Forelimb muscle (tissue), 1 donor: ENCODE data around the gene GMDS. TPM values are rescaled to one million over a fixed set of nuclear protein-coding genes. Genes with fewer than 3 reads are reported as not detected.

Experiments
- DNase-seq: peaks from one replicate; pipeline ENCODE4 v3.0.0-alpha.2; 2013; ENCODE audit warnings: low read depth
- polyA plus RNA-seq: library from polyadenylated mRNA; unstranded; fragments of 120-200 nt; gene quantifications from one replicate; pipeline ENCODE4 v1.2.1, GENCODE V29; 2013; ENCODE audit not compliant: insufficient read length

GMDS gene
- polyA plus RNA-seq, 1 donor = 10.4 TPM

GRCh38 chr6:2205396-2205795 lies 40.0 kb downstream of the GMDS start:
- no peak for DNase-seq

- DNase-seq = no peak
Measured at GRCh38 chr6:2204272-2204671, 41.1 kb downstream of the GMDS start.

DNA sequence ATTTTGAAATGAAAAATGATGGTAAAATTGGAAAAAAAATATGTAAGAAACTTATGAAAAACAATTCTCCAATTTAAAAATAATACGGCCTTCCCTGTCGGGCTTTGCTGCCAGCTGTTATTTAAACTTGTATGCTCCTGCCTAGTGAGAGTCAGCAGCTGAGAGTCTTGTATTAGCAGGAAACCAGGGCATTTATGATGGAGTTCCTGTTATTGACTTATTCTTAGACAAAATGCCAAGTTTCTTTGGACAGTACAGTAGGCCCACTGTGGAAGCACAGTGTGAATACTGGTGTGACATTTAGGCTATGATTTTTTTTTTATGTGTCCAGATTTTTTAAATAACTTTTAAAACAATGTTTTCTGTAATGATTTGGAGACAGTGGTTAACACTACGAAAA lies 42.1 kb downstream of the GMDS start:
- no peak for DNase-seq

DNA sequence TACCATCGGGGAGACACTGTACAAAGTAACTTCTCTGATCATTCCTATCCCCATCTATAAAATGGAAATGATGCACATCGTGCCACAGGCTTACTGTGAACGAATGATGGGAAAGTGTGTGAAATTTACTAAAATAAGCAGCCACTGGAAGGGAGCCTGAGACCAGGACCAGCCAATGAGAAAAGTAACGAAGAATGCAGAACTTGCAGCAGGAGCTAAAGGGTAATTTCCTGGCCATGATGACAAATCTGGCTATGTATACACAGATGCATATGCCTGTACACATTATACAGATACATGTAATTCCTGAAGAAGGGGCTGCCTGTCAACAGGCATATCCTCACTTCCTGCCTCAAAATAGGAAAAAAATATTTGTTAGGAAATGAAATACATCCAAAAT lies 47.4 kb downstream of the GMDS start:
- DNase-seq = no peak

- DNase-seq = no peak
Measured at GRCh38 chr6:2197177-2197671, 48.2 kb downstream of the GMDS start.

GRCh38 chr6:2196079-2196679 lies 49.2 kb downstream of the GMDS start:
- DNase-seq = no peak

DNA sequence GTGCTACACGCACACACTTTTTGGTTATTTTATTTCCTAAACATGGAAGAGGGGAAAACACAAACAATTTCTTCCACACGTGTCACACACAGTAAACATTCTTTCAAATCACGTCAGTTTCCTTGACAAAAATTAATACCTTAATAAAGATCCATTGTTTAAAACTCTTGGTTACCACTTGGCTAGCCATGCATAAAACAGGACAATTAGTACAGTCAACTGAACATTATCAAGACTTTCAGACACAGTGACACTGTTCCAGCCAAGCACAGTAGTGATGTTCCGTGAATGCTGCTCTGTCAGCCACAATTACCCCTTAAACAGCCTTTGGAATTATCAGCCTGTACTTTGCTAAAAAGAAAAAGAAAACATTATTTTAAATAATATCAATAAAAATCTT lies 50.8 kb downstream of the GMDS start:
- DNase-seq = no peak

DNA sequence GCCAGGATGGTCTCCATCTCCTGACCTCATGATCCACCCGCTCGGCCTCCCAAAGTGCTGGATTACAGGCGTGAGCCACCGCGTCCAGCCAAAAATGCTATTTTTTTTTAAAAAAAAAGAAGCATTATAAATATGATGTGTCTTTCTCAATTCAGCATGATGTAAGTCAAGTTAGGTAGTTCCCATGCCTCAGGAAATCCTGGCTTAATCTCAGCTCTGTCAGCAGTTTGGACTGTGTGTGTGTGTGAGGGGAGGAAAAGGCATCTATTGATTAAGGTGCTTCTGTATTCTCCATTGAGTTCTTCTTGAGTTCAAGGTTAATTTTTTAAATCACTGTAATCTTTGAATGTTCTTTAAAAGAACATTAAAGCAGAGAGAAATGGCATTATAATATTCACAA lies 51.5 kb downstream of the GMDS start:
- no peak for DNase-seq

DNA sequence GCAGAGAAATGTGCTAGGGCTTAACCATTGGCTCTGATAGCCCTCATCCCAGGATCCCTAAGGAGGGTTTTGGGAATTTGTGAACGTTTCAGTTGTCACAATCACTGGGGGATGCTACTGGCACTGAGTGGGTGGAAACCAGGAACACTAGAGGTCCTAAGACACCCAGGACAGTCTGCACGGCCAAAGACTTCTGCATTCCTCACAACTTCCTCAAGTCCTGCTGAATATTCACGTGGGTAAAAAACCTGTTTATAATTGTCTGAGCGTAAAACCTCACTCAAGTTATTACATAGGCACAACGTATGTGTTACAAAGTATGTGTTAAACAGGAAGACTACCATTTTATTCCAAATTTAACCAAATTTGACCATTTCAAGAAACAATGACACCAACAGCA lies 52.4 kb downstream of the GMDS start:
- no peak for DNase-seq

GRCh38 chr6:2191390-2191740 lies 54.0 kb downstream of the GMDS start:
- DNase-seq = no peak

- DNase-seq = no peak
Measured at GRCh38 chr6:2190661-2191389, 54.6 kb downstream of the GMDS start.

DNA sequence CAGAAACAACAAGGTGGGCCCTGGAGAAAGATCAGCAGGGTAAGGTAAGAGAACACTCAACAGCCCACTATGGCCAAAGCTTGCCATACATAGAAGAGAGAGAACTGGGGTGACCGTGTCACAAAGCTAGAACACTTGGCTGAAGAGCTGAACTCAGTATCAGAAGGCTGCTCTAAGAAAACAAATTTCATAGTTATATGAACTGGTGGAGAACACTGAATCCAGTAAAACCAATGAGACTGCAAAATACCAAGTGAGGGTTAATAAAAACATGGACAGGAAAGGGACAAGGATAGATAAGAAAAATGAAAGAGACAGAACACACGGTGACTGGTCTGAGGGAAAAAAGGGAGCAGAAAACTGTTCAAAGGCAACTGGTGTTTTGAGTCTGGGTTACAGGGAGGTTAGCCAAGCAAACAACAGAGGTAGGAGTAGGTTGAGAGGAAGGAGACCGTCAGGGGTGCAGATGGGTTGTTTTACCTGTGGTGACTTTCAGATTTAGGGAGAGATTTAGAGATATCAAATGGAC lies 56.5 kb downstream of the GMDS start:
- DNase-seq = no peak

- no peak for DNase-seq
Measured at GRCh38 chr6:2188397-2188796, 57.0 kb downstream of the GMDS start.

DNA sequence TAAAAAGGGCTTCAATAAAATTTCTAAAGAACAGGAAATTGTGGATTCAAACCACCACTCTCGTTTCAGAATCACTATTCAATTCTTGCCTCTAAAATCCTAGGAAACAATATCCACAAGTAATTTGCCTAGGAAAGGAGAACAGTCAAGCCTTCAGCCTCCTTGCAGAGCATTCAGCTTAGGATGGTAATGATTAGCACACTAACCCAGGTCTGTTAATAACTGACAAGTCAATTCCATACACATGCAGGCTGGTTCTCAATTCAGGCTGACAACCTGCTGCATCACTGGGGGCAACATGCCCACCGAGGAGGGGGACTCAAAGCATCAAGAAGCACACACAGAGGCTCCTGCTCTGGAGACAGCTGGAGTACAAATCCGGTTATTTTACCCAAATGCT lies 57.6 kb downstream of the GMDS start:
- DNase-seq = no peak

GRCh38 chr6:2186516-2186915 lies 58.9 kb downstream of the GMDS start:
- DNase-seq = no peak

- no peak for DNase-seq
Measured at GRCh38 chr6:2185466-2185865, 59.9 kb downstream of the GMDS start.

DNA sequence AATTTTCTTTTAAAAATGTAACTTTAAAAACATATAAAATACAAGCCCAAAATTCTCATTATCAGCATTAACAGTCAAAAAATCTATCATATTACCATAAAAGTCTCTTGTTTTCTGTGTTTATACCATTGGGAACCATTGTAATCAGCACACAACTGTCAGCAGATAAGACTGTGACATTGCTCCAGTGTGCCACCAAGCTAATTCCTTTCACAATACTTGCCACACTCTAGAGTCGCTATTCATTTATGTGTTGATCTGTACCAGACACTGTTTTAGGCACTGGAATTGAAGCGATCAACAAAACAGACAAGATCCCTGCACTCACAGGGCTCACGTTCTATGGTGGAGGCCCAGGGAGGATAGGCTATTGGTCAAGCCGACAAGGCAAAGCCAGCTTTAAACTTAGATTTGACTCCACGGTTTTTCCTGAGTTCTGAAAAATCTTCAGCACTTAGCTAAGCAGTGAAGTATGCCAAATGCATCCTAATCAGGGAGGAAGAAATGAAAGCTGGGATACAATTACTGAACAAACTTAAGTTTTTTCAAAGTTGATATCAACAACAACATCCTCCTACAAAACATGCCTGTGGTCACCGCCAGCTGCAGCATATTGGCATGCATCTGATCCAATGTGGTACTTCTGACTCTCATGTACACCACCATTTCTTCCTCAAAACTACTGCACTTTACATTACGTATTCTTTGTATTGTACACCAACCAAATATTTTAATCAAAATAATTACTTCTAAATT lies 60.5 kb downstream of the GMDS start:
- no peak for DNase-seq

DNA sequence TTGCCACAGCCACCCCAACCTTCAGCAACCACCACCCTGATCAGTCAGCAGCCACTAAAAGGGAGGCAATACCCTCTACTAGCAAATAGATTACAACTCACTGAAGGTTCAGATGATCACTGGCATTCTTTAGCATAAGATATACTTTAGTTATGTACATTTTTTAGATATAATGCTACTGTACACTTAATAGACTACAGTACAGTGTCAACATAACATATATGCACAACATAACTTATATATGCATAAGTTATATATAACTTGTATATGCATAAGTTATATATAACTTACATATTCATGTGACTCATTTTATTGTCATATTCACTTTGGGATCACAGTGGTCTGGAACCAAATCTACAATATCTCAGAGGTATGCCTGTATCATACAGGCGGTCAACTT lies 61.7 kb downstream of the GMDS start:
- DNase-seq = no peak

DNA sequence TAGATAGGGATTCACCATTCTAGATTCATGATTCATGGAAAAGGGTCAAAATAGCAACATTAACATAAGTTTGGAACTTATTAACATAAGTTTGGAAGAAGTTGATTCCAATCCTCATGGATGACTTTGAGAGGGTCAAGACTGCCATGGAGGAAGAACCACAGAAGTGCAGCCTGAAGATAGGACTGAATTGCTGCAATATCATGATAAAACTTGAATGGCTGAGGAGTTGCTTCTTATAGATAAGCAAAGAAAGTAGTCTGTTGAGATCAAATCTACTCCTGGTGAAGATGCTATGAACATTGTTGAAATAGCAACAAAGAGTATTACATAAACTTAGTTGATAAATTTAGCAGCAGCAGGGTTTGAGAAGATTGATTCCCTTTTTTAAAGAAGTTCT lies 62.2 kb downstream of the GMDS start:
- DNase-seq = no peak

- DNase-seq = no peak
Measured at GRCh38 chr6:2182251-2182650, 63.2 kb downstream of the GMDS start.

DNA sequence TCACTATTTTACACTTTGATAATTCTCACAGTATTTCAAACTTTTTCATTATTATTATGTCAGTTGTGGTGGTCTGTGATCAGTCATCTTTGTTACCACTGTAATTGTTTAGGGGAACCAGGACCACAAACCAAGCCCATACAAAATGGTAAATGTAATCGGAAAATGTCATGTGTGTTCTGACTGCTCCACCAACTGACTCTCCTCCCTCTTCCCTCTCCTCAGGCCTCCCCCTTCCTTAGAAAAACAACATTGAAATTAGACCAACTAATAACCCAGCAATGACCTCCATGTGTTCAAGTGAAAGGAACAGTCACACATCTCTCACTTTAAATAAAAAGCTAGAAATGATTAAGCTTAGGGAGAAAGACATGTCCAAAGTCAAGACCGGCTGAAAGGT lies 63.8 kb downstream of the GMDS start:
- no peak for DNase-seq

- no peak for DNase-seq
Measured at GRCh38 chr6:2179950-2180349, 65.5 kb downstream of the GMDS start.

- no peak for DNase-seq
Measured at GRCh38 chr6:2179241-2179640, 66.2 kb downstream of the GMDS start.
